Body of pancreas (tissue), 4 donors: ENCODE measurements around the gene R3HDM2. TPM values are rescaled to one million over a fixed set of nuclear protein-coding genes. Genes with fewer than 3 reads are reported as not detected.
"Not testable (repeated sequence)": the region's sequence is repeated elsewhere in the genome, so short reads cannot be mapped to it uniquely, and the experiment has no call there.

Experiments used
- ATAC-seq: fragments of 150-250 bp; one replicate; pipeline ENCODE4 v1.9.1; 2016
- DNase-seq, 4 donors: peaks; one replicate each; pipeline ENCODE4 v3.0.0-alpha.2; 2019
- H3K27ac ChIP-seq, 4 donors: fragments of 200-600 bp; sonication (generic); 1 replicate in 3 of 4; 2 replicates in 1 of 4; pipeline versions ENCODE4 v1.5.1 to v1.6.1; 2016 to 2019; ENCODE audit warnings: mild to moderate bottlenecking in 1 of 4, mixed read lengths in 1 of 4, moderate library complexity in 1 of 4
- H3K27me3 ChIP-seq, 2 donors: fragments of 200-600 bp; sonication (generic); one replicate each; pipeline ENCODE4 v1.6.0; 2016; ENCODE audit warnings: mild to moderate bottlenecking in 1 of 2
- H3K36me3 ChIP-seq, 2 donors: fragments of 200-600 bp; sonication (generic); replicated peaks in 1 of 2; 2 replicates each; pipeline ENCODE4 v1.5.1; 2016; ENCODE audit warnings: low read depth in 2 of 2; ENCODE audit not compliant: insufficient read depth in 1 of 2
- H3K4me1 ChIP-seq: fragments of 200-600 bp; sonication (generic); one replicate; pipeline ENCODE4 v1.6.0; 2016
- H3K4me3 ChIP-seq, 2 donors: fragments of 200-600 bp; sonication (generic); 1 replicate in 1 of 2; 2 replicates in 1 of 2; pipeline ENCODE4 v1.5.1; 2016 to 2019
- H3K9me3 ChIP-seq, 3 donors: fragments of 200-600 bp; sonication (generic); 1 replicate in 2 of 3; 2 replicates in 1 of 3; pipeline ENCODE4 v1.5.1; 2016
- POLR2A ChIP-seq, 3 donors: fragments of 450-650 bp; IDR thresholded peaks; one replicate each; pipeline ENCODE4 v1.6.1; 2016; ENCODE audit warnings: antibody characterized with exemption in 3 of 3, mild to moderate bottlenecking in 2 of 3
- WGBS, 2 donors: methylation state at CpG; one replicate each; pipeline ENCODE4 v1.1.5; 2017; 5-methylcytosine and 5-hydroxymethylcytosine counted together
- intact Hi-C: fragments of 100-400 bp; cut with DNase I; formaldehyde crosslinking; loops from one replicate; pipeline ENCODE4 v1.15.1; 2023
- total RNA-seq, 2 donors: library from RNA; depleted of rRNA; stranded (reverse); fragments of >200 nt; gene quantifications; one replicate each; pipeline ENCODE4 v1.1.0, GENCODE V29; 2016
- TF ChIP-seq, protein P1 (sequence below), 7 experiments: fragments of 450-650 bp in 4 of 7; fragments of 200-600 bp in 3 of 7; sonication (generic) in 3 of 7; IDR thresholded peaks; one replicate each; pipeline ENCODE4 v1.5.1; 2016 to 2019; ENCODE audit warnings: antibody characterized with exemption in 7 of 7

The R3HDM2 gene
- total RNA-seq, 2 donors from 2014 or later: 16.1 to 41.9 TPM

GRCh38 chr12:57342207-57342691 lies 88.6 kb downstream of the R3HDM2 start:
- Histone ChIP-seq H3K27ac (no peak overlapping the region), H3K36me3 (no peaks in the 10 kb centered on the region), H3K4me1 (peaks cover 5% of the 10 kb centered on the region), H3K9me3 (no peaks in the 10 kb centered on the region), H3K27me3 (no peaks in the 10 kb centered on the region), H3K4me3 (no peak overlapping the region)
- DNase-seq (peak in 1 of 4 donors; percentile 6), ATAC-seq (no peak)
- 41 to 53% methylated on average over 7 of the region's 7 CpGs for WGBS, 2 donors
- intact Hi-C loops: no loop called here
- TF ChIP-seq POLR2A (IDR thresholded peaks at IDR 0.05): no peak
- TF ChIP-seq, protein P1, sequence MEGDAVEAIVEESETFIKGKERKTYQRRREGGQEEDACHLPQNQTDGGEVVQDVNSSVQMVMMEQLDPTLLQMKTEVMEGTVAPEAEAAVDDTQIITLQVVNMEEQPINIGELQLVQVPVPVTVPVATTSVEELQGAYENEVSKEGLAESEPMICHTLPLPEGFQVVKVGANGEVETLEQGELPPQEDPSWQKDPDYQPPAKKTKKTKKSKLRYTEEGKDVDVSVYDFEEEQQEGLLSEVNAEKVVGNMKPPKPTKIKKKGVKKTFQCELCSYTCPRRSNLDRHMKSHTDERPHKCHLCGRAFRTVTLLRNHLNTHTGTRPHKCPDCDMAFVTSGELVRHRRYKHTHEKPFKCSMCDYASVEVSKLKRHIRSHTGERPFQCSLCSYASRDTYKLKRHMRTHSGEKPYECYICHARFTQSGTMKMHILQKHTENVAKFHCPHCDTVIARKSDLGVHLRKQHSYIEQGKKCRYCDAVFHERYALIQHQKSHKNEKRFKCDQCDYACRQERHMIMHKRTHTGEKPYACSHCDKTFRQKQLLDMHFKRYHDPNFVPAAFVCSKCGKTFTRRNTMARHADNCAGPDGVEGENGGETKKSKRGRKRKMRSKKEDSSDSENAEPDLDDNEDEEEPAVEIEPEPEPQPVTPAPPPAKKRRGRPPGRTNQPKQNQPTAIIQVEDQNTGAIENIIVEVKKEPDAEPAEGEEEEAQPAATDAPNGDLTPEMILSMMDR (IDR thresholded peaks at IDR 0.05): no peak

GRCh38 chr12:57341275-57341990 lies 89.4 kb downstream of the R3HDM2 start:
- no peaks in the 10 kb centered on the region for H3K9me3 ChIP-seq
- H3K36me3 ChIP-seq: no peaks in the 10 kb centered on the region
- intact Hi-C loops: no loop called here
- H3K4me3 ChIP-seq: no peak overlapping the region
- no peaks in the 10 kb centered on the region for H3K27me3 ChIP-seq
- 73 to 82% methylated on average over 7 of the region's 7 CpGs for WGBS, 2 donors
- no peak overlapping the region for H3K27ac ChIP-seq
- peaks cover 5% of the 10 kb centered on the region for H3K4me1 ChIP-seq
- DNase-seq: no peak
- TF ChIP-seq, protein P1 (IDR thresholded peaks at IDR 0.05): no peak
- TF ChIP-seq POLR2A (IDR thresholded peaks at IDR 0.05): no peak
- no peak for ATAC-seq

GRCh38 chr12:57340104-57340503 lies 90.7 kb downstream of the R3HDM2 start:
- Histone ChIP-seq H3K4me1 (peaks cover 5% of the 10 kb centered on the region), H3K27ac (peak overlapping the region in 1 of 4 donors; percentile 42), H3K27me3 (no peaks in the 10 kb centered on the region), H3K9me3 (no peaks in the 10 kb centered on the region), H3K4me3 (no peak overlapping the region), H3K36me3 (no peaks in the 10 kb centered on the region)
- DNase-seq (peak; percentile 19 to 71 (median 48)), ATAC-seq (peak; percentile 58)
- intact Hi-C loops: no loop called here
- WGBS, 2 donors: 11 to 24% methylated on average over 3 of the region's 3 CpGs
- no peak for TF ChIP-seq POLR2A (IDR thresholded peaks at IDR 0.05)
- TF ChIP-seq, protein P1 (IDR thresholded peaks at IDR 0.05): no peak

- H3K4me1 ChIP-seq, H3K27me3 ChIP-seq, DNase-seq, H3K36me3 ChIP-seq, H3K4me3 ChIP-seq, H3K9me3 ChIP-seq, intact Hi-C loops, H3K27ac ChIP-seq, ATAC-seq: not testable (repeated sequence)
- WGBS, 2 donors: 94 to 95% methylated on average over 4 of the region's 4 CpGs
Measured at GRCh38 chr12:57336299-57336698, 94.5 kb downstream of the R3HDM2 start.

DNA sequence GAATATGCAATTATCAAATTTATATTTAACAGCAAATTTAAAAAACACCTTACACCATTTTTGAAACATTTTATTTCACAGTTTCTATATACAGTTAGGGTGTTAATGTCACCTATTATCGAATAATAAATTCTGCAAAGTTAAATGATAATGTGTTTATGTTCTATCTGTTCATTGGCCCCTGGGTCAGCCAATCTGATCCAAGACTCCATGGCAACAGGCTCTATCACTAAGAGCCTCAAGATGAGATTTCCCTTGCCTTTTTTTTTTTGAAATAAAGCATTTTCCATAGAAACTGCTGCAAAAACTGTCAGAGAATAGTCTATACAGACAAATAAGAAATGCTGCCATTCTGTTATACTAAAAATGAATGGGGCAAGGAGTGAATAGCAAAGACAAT lies 96.6 kb downstream of the R3HDM2 start:
- no peaks in the 10 kb centered on the region for H3K36me3 ChIP-seq
- no peaks in the 10 kb centered on the region for H3K27me3 ChIP-seq
- no peaks in the 10 kb centered on the region for H3K4me1 ChIP-seq
- intact Hi-C loops: no loop called here
- H3K27ac ChIP-seq: no peak overlapping the region
- H3K9me3 ChIP-seq: no peaks in the 10 kb centered on the region
- DNase-seq: no peak
- TF ChIP-seq, protein P1 (IDR thresholded peaks at IDR 0.05): no peak
- TF ChIP-seq POLR2A (IDR thresholded peaks at IDR 0.05): no peak
- 78 to 86% methylated on average over 1 of the region's 1 CpG for WGBS, 2 donors
- H3K4me3 ChIP-seq: no peak overlapping the region
- ATAC-seq: no peak
